Neuron (in vitro differentiated cells): ENCODE results near the gene SELENOV.

Experiments used
- H2AFZ ChIP-seq: one replicate; pipeline ENCODE4 v1.6.1; 2013; ENCODE audit warnings: low read depth, mild to moderate bottlenecking, inconsistent platforms, low read length, moderate library complexity
- H3K27me3 ChIP-seq: one replicate; pipeline ENCODE4 v1.6.1; 2013; ENCODE audit warnings: low read length; ENCODE audit not compliant: insufficient read depth
- H3K36me3 ChIP-seq: one replicate; pipeline ENCODE4 v1.6.1; 2013; ENCODE audit warnings: low read length; ENCODE audit not compliant: insufficient read depth
- H3K4me1 ChIP-seq: one replicate; pipeline ENCODE4 v1.6.1; 2013; ENCODE audit warnings: low read length; ENCODE audit not compliant: insufficient read depth
- H3K4me3 ChIP-seq: 2 replicates; pipeline ENCODE4 v1.5.1; 2013; ENCODE audit warnings: mild to moderate bottlenecking, low read length, moderate library complexity
- H3K9me3 ChIP-seq: one replicate; pipeline ENCODE4 v1.6.1; 2013; ENCODE audit warnings: low read length

Gene SELENOV, protein sequence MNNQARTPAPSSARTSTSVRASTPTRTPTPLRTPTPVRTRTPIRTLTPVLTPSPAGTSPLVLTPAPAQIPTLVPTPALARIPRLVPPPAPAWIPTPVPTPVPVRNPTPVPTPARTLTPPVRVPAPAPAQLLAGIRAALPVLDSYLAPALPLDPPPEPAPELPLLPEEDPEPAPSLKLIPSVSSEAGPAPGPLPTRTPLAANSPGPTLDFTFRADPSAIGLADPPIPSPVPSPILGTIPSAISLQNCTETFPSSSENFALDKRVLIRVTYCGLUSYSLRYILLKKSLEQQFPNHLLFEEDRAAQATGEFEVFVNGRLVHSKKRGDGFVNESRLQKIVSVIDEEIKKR

DNA sequence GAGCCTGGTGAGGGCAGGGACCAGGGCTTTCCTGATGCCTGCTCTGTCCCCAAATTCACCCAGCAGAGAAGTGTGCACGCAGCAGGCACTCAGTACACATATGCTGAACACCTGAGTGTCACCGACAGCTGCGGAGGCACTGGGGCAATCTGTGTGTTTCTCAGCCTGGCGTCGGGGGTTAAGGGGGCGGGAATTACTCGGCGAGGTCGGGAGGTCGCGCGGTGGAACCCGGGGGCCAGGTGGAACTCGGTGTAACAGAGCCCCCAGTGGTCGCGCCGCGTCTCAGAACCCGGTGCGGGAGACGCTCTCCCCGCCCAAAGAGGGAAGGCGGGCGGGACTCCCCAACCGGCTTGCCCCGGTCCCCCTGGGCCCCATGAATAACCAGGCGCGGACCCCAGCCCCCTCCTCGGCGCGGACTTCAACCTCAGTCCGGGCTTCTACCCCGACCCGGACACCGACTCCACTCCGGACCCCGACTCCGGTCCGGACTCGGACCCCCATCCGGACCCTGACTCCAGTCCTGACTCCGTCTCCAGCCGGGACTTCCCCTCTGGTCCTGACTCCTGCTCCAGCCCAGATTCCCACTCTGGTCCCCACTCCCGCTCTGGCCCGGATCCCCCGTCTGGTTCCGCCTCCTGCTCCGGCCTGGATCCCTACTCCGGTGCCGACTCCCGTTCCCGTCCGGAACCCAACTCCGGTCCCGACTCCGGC is at the start of gene SELENOV:
TSS of gene SELENOV (plus strand) at position 300 of the 711 bp plus-strand sequence. CDS start at position 374, 74 bp downstream.
- H3K36me3 ChIP-seq: no peaks in the 10 kb centered on the region
- peak within 1 kb of the TSS; percentile 93 for H2AFZ ChIP-seq
- H3K4me3 ChIP-seq: peak within 1 kb of the TSS; percentile 73
- H3K27me3 ChIP-seq: peaks cover 3% of the 10 kb centered on the region
- peaks cover 5% of the 10 kb centered on the region for H3K4me1 ChIP-seq
- no peaks in the 10 kb centered on the region for H3K9me3 ChIP-seq

DNA sequence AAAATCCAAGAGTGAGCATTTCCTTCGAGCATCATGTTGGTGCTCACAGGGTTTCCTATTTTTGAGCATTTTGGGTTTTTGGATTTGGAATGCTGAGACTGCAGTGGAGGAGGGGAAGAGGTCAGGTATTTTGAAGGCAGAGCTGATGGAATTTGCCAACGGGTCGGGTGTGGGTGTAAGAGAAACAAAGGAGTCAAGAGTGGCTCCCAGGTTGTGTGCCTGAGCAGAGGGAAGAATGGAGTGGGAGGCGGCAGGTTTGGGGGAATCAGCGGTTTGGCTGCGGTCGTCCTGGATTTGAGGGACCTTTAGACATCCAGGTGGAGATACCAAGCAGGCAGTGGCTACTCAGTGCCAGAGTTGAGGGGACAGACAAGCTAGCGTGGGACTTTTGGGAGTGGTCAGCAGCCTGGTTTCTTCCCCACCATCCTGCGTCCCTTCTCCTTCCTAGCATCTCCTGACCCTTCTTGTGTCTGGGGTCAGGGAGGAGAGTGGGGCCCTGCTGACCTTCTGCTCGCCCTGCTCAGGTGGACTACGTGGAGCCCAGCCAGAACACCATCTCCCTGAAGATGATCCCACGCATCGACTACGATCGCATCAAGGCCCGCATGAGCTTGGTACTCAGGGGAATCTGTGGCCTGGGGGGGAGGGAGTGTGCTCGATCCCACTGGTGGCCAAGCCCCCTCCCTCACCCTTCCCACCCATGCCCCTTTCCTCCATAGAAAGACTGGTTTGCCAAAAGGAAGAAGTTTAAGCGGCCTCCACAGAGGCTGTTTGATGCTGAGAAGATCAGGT is 48.8 kb upstream of the SELENOV start:
- no peak overlapping the region for H2AFZ ChIP-seq
- H3K36me3 ChIP-seq: peaks cover 70% of the 10 kb centered on the region
- no peaks in the 10 kb centered on the region for H3K4me1 ChIP-seq
- H3K27me3 ChIP-seq: no peaks in the 10 kb centered on the region
- no peaks in the 10 kb centered on the region for H3K9me3 ChIP-seq
- no peak overlapping the region for H3K4me3 ChIP-seq

DNA sequence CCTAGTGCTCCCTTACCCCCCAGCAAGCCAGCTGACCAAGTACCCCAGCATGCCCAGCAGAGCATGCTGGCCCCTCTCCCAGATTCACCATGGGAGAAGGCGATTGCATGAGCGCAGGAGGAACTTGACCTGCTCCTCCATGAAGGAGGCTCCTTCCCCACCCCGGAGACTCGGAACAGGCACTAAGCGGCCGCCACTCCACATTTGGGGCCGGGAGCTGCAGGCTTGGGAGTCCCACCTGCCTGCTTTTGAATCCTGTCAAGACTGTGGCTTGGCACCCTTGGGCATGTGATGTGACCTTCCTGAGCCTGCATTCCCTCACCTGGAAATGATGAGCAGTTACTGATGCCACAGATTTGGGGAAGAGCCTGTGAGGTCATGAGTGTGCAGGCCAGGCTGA is 47.0 kb upstream of the SELENOV start:
- Histone ChIP-seq H2AFZ (no peak overlapping the region), H3K4me3 (no peak overlapping the region), H3K36me3 (peaks cover 80% of the 10 kb centered on the region), H3K9me3 (no peaks in the 10 kb centered on the region), H3K27me3 (no peaks in the 10 kb centered on the region), H3K4me1 (no peaks in the 10 kb centered on the region)

DNA sequence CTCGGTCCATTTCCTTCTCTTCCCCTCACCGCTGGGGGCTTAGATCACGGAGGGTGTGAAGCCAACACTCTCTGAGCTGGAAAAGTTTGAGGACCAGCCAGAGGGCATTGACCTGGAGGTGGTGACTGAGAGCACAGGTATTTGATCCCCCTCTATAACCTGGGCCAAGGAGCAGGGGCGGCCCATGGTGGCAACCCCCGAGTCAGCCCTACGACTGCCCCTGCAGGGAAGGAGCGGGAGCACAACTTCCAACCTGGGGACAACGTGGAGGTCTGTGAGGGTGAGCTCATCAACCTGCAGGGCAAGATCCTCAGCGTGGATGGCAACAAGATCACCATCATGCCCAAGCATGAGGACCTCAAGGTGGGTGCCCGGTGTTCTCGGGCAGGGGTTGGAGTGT is 45.9 kb upstream of the SELENOV start:
- no peaks in the 10 kb centered on the region for H3K4me1 ChIP-seq
- H2AFZ ChIP-seq: no peak overlapping the region
- H3K4me3 ChIP-seq: no peak overlapping the region
- H3K36me3 ChIP-seq: peaks cover 86% of the 10 kb centered on the region
- H3K27me3 ChIP-seq: no peaks in the 10 kb centered on the region
- H3K9me3 ChIP-seq: no peaks in the 10 kb centered on the region

DNA sequence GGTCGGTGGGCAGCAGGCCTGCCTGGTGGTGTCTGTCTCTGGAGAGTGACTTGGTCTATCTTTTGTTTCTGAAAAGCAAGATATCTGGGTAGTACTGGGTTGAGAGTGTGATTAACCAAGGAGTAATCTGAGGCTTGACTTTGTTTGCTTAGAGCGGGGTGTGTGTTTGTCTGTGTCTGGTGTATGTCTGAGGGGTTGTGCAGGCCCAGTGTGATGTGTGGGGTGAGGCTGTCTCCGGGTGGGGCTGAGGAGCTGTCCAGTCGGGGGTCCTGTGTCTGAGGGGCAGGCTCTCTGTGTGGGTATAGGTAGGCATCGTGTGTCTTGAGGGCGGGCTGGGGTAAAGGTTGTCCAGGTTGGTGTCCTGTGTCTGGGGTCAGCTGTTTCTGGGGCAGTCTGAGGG is 45.4 kb upstream of the SELENOV start:
- Histone ChIP-seq H3K36me3 (peaks cover 89% of the 10 kb centered on the region), H3K27me3 (no peaks in the 10 kb centered on the region), H3K4me3 (no peak overlapping the region), H3K4me1 (no peaks in the 10 kb centered on the region), H3K9me3 (no peaks in the 10 kb centered on the region), H2AFZ (no peak overlapping the region)

DNA sequence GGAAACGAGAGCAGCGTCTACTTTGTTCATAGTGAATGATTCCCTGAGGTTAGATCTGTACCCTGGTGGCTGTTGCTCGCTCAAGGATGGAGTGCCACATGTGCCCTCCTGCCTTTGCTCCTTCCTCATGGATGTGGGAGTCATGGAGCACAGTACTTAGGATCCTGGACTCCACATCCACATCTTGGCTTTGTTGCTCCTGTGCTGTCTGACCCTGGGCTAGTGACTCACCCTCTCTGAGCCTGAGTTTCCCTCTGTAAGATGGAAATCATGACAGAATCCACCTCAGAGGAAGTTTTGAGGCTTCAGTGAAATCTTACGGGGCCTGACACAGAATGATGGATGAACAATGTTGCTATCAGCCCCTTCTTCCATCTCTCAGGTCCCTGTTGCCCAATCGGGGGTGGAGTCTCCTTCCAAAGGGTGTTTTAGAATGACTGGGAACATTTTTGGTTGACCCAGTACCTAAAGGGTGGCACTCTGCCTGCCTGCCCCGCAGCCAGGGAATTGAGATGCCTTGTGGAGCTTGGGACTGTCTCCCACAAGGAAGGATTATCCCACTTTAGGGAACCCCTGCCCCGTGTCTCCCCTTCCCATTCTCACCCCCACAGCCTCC is 44.1 kb upstream of the SELENOV start:
- Histone ChIP-seq H2AFZ (no peak overlapping the region), H3K9me3 (no peaks in the 10 kb centered on the region), H3K4me1 (no peaks in the 10 kb centered on the region), H3K4me3 (no peak overlapping the region), H3K36me3 (peaks cover 85% of the 10 kb centered on the region), H3K27me3 (no peaks in the 10 kb centered on the region)

DNA sequence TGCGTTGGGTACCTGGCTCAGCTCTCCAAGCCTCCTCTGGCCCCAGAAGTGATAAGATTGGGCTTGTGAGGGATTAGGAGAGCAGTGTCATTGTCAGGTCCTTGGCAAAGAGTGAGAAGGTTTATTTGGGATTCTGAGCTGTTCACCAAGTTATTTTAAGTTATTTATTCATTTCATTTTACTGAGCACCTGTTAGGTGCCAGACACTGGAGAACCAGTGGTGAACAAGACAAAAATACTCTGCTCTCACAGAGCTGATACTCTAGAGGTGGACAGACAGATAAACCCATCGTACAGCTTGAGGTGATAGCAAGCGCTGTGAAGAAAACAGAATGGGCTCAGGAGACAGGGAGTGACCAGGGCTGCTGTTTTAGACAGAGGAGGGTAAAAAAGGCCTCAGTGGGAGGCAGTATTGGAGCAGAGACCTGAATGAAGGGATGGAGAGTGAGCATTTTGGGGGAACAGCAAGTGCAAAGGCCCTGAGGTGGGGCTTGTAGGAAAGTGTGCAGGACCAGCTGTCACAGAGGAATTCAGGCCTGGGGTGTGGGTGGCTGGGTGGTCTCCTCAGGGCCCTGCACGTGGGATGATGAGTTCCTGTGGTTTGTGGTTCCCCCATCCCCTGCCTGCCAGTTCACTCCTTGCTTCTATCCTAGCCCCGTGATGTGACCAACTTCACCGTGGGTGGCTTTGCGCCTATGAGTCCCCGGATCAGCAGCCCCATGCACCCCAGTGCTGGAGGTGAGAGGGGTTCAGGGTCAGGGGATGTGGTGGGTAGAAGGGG is 43.0 kb upstream of the SELENOV start:
- no peak overlapping the region for H3K4me3 ChIP-seq
- peaks cover 89% of the 10 kb centered on the region for H3K36me3 ChIP-seq
- no peaks in the 10 kb centered on the region for H3K9me3 ChIP-seq
- no peaks in the 10 kb centered on the region for H3K4me1 ChIP-seq
- no peaks in the 10 kb centered on the region for H3K27me3 ChIP-seq
- H2AFZ ChIP-seq: no peak overlapping the region

DNA sequence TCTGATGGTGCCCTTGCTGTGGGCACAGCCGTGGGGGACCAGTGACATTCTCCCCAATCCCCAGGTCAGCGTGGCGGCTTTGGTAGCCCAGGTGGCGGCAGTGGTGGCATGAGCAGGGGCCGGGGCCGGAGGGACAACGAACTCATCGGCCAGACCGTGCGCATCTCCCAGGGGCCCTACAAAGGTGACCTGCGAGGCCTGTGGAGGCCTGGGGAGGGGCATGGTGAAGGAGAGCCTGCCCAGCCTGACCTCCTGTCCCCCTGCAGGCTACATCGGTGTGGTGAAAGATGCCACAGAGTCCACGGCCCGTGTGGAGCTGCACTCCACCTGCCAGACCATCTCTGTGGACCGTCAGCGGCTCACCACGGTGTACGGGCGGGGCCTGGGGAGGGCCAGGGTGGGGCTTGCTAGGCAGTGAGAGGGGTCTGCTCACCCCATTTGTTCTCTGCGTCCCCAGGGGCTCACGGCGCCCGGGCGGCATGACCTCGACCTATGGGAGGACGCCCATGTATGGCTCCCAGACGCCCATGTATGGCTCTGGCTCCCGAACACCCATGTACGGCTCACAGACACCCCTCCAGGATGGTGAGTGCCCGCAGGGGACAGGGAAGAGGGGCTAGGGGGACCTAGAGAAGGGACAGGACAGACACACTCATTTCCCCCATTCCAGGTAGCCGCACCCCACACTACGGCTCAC is 42.0 kb upstream of the SELENOV start:
- Histone ChIP-seq H3K36me3 (peaks cover 82% of the 10 kb centered on the region), H2AFZ (no peak overlapping the region), H3K4me3 (no peak overlapping the region), H3K27me3 (no peaks in the 10 kb centered on the region), H3K4me1 (no peaks in the 10 kb centered on the region), H3K9me3 (no peaks in the 10 kb centered on the region)

DNA sequence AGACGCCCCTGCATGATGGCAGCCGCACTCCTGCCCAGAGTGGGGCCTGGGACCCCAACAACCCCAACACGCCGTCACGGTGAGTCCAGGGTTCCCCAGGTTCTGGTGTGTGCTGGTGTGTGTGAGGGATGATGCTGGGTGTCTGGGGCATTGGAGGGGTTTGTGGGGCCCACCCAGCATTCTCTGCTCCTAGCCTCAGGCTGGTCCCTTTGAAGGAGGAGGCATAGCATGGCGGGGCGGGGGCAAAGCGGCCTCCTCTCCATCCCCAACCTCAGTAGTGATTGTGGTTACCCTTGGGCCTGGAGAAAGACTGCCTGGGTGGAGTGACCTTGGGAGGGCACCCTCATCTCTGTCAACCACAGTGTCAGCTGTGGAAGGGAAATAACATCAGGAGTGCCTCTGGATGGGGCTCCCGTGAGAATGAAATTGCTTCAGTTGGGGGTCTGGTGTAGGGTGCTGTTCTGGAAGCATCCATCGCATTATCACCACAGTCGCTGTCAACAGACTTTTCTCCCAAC is 41.4 kb upstream of the SELENOV start:
- Histone ChIP-seq H3K9me3 (no peaks in the 10 kb centered on the region), H2AFZ (no peak overlapping the region), H3K4me3 (no peak overlapping the region), H3K27me3 (no peaks in the 10 kb centered on the region), H3K4me1 (no peaks in the 10 kb centered on the region), H3K36me3 (peaks cover 75% of the 10 kb centered on the region)

DNA sequence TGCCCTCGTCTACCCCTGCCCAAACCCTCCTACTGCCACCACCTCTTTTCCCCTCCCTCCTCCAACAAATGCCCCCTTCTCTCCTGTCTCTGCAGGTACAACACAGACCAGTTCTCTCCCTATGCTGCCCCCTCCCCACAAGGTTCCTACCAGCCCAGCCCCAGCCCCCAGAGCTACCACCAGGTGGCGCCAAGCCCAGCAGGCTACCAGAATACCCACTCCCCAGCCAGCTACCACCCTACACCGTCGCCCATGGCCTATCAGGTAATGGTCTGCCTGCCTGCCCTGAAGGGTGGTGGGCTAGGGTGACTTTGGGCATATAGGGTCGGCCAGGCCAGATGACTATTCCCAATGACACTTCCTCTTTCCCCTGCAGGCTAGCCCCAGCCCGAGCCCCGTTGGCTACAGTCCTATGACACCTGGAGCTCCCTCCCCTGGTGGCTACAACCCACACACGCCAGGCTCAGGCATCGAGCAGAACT is 40.8 kb upstream of the SELENOV start:
- H3K4me3 ChIP-seq: no peak overlapping the region
- H3K36me3 ChIP-seq: peaks cover 69% of the 10 kb centered on the region
- H3K27me3 ChIP-seq: no peaks in the 10 kb centered on the region
- no peaks in the 10 kb centered on the region for H3K4me1 ChIP-seq
- no peak overlapping the region for H2AFZ ChIP-seq
- no peaks in the 10 kb centered on the region for H3K9me3 ChIP-seq

DNA sequence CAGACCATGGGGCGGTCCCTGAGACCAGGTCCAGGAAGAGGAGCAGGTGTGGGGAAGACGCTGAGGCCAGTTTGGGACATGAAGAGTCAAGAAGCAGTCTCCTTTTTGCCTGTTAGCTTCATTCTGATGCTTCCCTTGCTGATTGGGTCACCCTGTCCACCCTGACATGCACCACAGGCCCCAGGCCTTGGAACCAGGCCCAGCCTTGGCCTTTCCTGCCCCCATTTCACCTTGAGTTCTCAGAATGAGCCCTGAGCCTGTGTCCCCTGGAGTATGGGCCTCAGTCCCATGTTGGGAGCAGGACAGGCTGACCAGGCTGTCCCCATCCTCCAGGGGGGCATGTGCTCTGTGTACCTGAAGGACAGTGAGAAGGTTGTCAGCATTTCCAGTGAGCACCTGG is 39.2 kb upstream of the SELENOV start:
- H3K4me1 ChIP-seq: peaks cover 6% of the 10 kb centered on the region
- no peak overlapping the region for H3K4me3 ChIP-seq
- peaks cover 53% of the 10 kb centered on the region for H3K36me3 ChIP-seq
- H3K9me3 ChIP-seq: no peaks in the 10 kb centered on the region
- no peaks in the 10 kb centered on the region for H3K27me3 ChIP-seq
- H2AFZ ChIP-seq: no peak overlapping the region
